GM18505 (cell line): ENCODE measurements around the gene RABEP1.

ENCODE experiments used
- ATAC-seq: cut with Tn5 transposase; IDR thresholded peaks from one replicate; pipeline ENCODE4 v1.9.1; 2021; ENCODE audit not compliant: unreplicated experiment
- POLR2A ChIP-seq: IDR thresholded peaks from 4 replicates; pipeline ENCODE4 v1.6.1; 2011; ENCODE audit warnings: borderline replicate concordance; ENCODE audit not compliant: insufficient read depth, insufficient read length; ENCODE audit errors: extremely low read depth

RABEP1 gene

DNA sequence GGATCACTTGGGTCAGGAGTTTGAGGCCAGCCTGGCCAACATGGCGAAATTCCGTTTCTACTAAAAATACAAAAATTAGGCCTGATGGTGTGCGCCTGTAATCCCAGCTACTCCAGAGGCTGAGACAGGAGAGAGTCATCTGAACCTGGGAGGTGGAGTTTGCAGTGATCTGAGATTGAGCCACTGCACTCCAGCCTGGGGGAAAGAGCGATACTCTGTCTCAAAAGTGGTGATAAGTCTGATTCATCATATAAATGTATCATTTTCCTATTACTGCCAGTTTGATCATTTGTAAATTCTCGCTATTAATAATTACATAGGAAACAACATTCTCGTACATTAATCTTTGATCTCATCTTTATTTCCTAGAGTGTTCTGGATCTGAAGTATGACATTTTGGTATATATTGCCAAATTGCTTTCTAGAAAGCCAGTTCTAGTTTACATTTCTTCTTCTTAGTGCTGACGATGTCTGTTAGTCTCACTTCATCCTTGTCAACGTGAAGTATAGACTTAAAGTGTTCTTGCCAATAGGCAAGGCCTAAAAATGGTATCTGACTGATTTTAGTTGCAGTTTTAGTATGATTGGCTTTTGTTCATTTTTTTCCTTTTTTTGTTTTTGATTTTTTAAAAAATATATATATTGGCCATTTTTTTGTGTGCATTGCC, 9.7 kb downstream of the RABEP1 start:
- no peak for TF ChIP-seq POLR2A
- ATAC-seq, result no peak

DNA sequence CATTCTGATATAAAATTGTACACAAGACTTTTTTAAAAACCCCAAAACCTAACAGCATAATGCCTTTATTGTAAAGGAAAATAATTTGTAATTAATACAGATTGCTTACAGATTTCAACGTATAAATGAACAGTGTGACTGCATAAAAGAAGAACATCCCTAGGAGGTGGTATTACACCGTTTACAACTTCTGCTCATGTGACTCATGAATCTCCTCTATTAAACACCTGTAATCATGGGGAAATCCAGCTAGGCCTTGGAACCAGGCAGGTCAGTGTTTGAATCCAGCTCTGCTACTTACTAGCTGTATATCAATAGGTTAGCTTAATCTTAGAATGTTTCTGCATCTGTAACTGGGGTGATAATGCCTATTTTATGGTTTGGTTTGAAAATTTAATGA, 15.2 kb downstream of the RABEP1 start:
- TF ChIP-seq POLR2A, result no peak

DNA sequence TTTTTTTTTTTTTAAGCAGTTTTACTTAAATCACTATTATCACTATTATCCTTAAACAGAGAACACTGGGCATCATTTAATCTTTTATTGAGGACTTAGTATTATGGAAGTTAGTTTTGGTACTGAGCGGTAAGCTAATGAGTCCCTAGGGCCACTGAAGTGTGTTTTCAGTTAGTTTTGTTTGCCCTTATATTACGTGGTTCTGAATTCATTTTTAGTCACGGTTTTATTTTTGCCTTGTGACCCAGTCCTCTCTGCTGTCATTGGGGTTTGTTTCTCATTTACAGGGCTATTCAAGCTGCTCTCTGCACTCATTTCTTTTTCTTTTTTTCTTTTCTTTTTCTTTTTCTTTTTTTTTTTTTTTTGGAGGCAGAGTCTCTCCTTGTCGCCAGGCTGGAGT, 17.3 kb downstream of the RABEP1 start:
- ATAC-seq, result no peak
- no peak for TF ChIP-seq POLR2A

More for the DNA sequence above, 15.2 kb downstream of the RABEP1 start:
- ATAC-seq, result no peak

DNA sequence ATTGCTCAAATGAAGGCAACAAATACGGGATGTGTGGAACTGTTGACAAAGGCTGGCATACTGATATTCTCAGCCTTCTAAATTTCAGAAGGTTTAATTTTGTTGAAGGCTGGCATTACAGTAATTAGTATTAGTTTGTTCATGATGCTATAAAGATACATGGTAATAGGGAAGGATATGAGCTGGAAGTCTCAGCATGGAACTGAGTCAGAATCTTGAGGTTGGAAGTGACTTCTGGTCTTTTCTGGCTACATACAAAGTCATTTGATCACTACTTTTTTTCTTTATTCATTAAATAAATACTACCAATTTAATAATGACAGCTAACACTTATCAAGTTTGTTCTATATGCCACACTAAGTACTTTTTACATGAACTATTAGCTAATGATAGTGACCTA, 22.6 kb downstream of the RABEP1 start:
- TF ChIP-seq POLR2A, result no peak
- no peak for ATAC-seq

DNA sequence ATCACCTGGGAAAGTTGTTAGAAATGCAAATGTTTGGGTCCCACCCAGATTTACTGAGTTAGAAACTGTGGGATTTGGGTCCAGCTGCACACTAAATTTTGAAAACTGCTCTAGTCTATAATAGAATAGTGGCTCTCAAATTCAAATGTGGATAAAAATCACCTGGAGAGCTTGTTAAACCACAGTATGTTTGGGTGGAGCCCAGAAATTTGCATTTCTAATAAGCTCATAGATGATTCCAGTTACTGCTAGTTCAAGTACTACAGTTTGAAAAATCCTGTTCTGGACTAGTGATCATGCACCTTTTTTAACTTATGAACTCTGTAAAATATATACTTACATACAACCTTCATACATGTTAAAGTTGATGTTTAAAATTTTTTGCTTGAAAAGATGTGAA, 27.8 kb downstream of the RABEP1 start:
- TF ChIP-seq POLR2A, result no peak

DNA sequence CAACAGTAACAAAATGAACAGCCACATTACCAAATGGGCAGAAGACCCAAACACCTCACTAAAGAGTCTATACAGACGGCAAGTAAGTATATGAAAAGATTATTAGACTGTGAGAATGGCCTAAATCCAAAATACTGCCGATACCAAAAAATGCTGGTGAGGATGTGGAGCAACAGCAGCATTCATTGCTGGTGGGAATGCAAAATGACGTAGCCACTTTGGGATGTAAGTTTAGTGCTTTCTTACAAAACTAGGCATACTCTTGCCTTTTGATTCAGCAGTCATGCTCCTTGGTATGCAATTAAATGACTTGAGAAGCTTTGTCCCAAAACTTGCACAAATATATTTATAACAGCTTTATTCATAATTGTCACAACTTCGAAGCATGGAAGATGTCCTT, 43.8 kb downstream of the RABEP1 start:
- no peak for ATAC-seq
- no peak for TF ChIP-seq POLR2A

More for the DNA sequence above, 27.8 kb downstream of the RABEP1 start:
- ATAC-seq, result no peak

DNA sequence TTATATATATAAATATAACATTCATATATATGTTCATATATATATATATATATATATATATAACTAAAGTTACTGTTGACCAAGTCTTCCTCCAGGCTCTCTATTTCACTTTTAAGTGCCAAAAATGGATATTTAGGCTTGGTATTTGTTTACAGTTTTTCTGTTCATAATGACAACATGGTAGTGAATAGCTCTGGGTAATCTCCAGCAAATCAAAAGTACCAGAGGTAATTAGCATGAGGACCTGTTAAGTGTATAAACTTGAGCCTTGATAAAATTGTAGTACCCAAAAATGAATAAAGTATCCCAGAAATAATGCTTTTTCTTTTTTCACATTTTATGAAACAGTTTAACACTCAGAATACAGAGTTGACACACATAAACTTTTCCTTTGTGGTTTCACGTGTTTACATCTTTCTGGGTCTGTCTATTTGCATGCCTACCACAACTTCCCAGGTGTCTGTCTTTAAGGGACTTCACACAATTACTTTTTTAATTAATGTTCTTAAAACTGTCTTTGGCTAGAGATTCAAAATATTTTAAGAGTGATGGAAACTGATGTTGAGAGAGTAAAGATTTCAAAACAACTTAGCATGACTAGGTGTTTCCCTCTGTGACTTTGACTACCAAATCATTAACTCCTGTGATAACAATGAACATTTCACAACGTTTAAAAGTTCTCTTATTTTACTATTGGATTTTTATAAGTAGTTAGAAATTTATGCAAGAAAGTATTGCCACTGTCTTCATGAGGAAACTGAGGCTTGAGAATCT, 47.9 kb downstream of the RABEP1 start:
- ATAC-seq, result no peak
- no peak for TF ChIP-seq POLR2A

DNA sequence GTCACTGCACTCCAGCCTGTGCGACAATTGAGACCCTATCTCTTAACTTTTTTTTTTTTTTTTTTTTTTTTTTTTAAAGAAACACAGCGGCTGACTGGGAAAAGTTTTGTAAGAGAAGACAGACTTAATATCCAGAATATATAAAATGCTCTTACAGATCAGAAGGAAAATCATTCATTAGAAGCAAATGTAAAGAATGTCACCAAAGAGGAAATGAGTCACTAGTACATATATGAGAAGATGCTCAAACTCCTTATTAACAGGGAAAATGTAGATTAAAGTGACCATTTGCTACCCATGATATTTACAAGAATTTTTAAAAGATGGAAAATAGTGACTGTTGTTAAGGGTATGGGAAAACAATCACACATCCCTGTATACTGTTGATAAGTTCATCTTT, 48.9 kb downstream of the RABEP1 start:
- TF ChIP-seq POLR2A, result no peak
- no peak for ATAC-seq

DNA sequence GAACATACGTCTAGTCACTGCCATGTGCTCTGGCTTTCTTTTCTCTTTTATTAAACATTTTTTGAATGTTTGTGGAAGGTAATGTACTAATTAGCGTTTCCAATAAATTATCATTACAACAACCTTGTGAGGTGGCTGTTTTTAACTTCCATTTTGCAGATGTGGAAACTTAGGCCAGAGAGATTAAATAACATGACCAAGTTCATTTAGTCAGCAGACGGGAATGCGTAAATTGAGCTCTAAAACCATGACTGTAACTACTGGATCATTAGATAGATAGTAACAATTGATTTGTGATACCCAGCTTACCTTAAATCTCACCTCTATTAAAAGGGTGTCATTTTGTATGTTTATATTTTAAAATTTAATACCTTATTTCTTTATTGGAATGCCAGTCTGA, 49.4 kb downstream of the RABEP1 start:
- no peak for ATAC-seq
- TF ChIP-seq POLR2A, result no peak

DNA sequence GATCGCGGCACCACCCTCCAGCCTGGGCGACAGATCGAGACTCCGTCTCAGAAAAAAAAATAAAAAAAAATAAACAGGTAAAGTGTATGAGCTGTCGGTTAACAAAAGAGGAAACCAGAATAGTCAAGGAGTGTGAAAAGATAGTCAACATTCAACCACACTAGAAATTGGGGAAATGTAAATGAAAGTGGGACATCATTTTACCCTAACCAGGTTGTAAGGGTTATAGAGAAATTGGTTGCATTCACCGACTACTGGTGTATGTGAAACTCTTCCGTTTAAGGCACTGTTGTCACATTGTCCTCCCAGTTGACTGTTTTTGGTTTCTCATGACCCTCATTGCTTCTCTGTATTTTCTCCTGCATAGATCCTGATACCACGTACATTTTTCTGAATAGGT, 62.8 kb downstream of the RABEP1 start:
- no peak for TF ChIP-seq POLR2A
- ATAC-seq, result no peak

DNA sequence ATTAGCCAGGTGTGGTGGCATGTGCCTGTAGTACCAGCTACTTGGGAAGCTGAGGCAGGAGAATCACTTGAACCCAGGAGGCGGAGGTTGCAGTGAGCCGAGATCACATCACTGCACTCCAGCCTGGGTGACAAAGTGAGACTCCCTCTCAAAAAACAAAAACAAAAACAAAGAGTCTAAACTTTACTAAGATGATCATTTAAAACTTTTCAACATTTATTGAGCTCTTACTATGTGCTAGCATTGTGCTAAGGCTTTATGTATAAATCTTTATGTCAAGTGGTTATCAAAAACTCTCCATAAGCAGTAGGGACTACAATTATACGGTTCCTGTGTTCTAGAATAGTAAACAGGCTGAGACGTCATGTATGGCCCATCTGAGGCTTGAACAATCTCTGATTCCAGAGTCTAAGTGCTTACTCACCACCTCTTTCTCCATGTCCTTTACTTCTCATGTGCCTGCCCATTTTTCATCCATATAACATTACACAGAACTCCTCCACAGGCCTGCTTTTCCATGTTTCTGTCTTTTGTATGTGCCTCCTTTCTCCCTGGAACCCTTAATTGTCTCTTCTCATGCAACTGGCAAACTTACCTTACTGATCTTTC, 70.7 kb downstream of the RABEP1 start:
- TF ChIP-seq POLR2A, result no peak
- ATAC-seq, result no peak

DNA sequence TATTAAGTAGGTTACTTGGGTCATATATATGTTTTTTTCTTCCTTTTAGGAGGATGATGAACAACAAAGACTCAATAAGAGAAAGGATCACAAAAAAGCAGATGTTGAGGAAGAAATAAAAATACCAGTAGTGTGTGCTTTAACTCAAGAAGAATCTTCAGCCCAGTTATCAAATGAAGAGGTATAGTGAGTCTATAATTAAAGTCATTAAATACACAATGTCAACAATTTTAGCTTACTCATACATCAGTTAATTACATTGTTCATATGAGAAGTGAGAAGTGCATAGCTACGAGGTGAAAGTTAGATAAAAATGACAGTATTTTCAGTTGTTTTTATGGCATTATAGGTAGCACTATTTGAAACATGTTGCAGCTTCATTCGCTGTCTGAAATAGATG, 72.2 kb downstream of the RABEP1 start:
- no peak for ATAC-seq
- TF ChIP-seq POLR2A, result no peak

DNA sequence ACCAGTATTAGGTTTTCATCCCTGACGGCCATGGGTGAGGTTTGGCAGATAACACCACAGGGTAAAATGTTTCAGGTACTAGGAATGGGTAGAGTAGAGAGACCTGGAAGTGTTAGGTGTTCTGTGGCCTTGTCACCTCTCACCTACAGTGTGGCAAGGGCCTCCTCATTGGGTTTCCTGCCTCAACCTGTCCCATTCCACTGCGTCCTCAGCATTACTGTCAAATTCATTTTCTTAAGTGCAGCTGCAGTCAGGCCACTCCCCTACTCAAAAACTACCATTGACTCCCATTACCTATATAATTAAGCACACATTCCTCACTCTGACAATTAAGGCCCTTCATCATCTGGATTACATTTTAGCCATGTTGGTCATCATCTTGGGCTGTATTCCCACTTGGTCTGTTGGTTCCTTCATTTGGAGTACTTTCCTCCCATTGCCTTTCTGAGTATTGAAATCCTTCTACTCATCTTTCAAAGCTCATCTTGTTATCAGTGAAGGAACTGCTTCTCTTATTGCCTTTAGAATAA, 72.9 kb downstream of the RABEP1 start:
- no peak for ATAC-seq
- no peak for TF ChIP-seq POLR2A
